ENCODE data around the gene UST. TPM values are rescaled to one million over a fixed set of nuclear protein-coding genes. Genes with fewer than 3 reads are reported as not detected.

UST gene
- total RNA-seq, 2 experiments from 2014 or later = 1.9 to 3.7 TPM

- TF ChIP-seq CTCF (IDR thresholded peaks at IDR 0.05) = no peak
- DNase-seq (no peak), ATAC-seq (ENCODE audit: poor library complexity) (no peak)
- POLR2A ChIA-PET = no interaction called here
- H3K9me3 Mint-ChIP-seq = no peaks in the 10 kb centered on the region
- intact Hi-C loops (cut with DNase I, micrococcal nuclease) = no loop called here
- no peaks in the 10 kb centered on the region for H3K9me3 ChIP-seq (ENCODE audit: control insufficient read depth in 1 of 2, insufficient read depth in 1 of 2, low read length in 2 of 2)
- no peaks in the 10 kb centered on the region for H3K36me3 ChIP-seq (ENCODE audit: insufficient read depth, low read length)
- H3K4me1 Mint-ChIP-seq (ENCODE audit: low read depth) = no peaks in the 10 kb centered on the region
- no peak overlapping the region for H3K27ac ChIP-seq (ENCODE audit: low read depth in 1 of 2, low read length in 2 of 2)
- peaks cover 5% of the 10 kb centered on the region for H3K27me3 Mint-ChIP-seq
- H3K4me1 ChIP-seq (ENCODE audit: insufficient read depth, low read length) = peaks cover 7% of the 10 kb centered on the region
- no peaks in the 10 kb centered on the region for H3K36me3 Mint-ChIP-seq (ENCODE audit: low read depth)
- H3K27me3 ChIP-seq (ENCODE audit: control insufficient read depth in 1 of 2, insufficient read depth in 2 of 2, low read length in 2 of 2) = no peaks in the 10 kb centered on the region
- H3K27ac Mint-ChIP-seq = no peak overlapping the region
- no peak overlapping the region for H3K4me3 Mint-ChIP-seq
- CTCF ChIA-PET = interaction anchor here (0.6 kb wide), 1 partner anchor 35 kb away, joined by 3 read pairs; no protein-coding TSS in a partner anchor
- H3K4me3 ChIP-seq (ENCODE audit: low read length) = no peak overlapping the region
Observed at GRCh38 chr6:148971031-148971927, 224.4 kb downstream of the UST start.

- H3K27ac Mint-ChIP-seq = no peak overlapping the region
- H3K27me3 Mint-ChIP-seq = peaks cover 5% of the 10 kb centered on the region
- Histone ChIP-seq H3K4me3 (ENCODE audit: low read length) (no peak overlapping the region), H3K9me3 (ENCODE audit: control insufficient read depth in 1 of 2, insufficient read depth in 1 of 2, low read length in 2 of 2) (no peaks in the 10 kb centered on the region), H3K36me3 (ENCODE audit: insufficient read depth, low read length) (no peaks in the 10 kb centered on the region), H3K27ac (ENCODE audit: low read depth in 1 of 2, low read length in 2 of 2) (no peak overlapping the region), H3K4me1 (ENCODE audit: insufficient read depth, low read length) (peaks cover 7% of the 10 kb centered on the region), H3K27me3 (ENCODE audit: control insufficient read depth in 1 of 2, insufficient read depth in 2 of 2, low read length in 2 of 2) (no peaks in the 10 kb centered on the region)
- ChIA-PET POLR2A (interaction anchor here (0.6 kb wide), 1 partner anchor 264 kb away, joined by 3 read pairs; no protein-coding TSS in a partner anchor), CTCF (no interaction called here)
- H3K9me3 Mint-ChIP-seq = no peaks in the 10 kb centered on the region
- DNase-seq (peak in 13 of 14 experiments; percentile 7 to 62 (median 36)), ATAC-seq (ENCODE audit: poor library complexity) (peak; percentile 80)
- no peak for TF ChIP-seq CTCF (IDR thresholded peaks at IDR 0.05)
- no peaks in the 10 kb centered on the region for H3K36me3 Mint-ChIP-seq (ENCODE audit: low read depth)
- intact Hi-C loops (cut with DNase I, micrococcal nuclease) = no loop called here
- H3K4me3 Mint-ChIP-seq = no peak overlapping the region
- no peaks in the 10 kb centered on the region for H3K4me1 Mint-ChIP-seq (ENCODE audit: low read depth)
Observed at GRCh38 chr6:148972481-148972880, 225.7 kb downstream of the UST start.

- no peak overlapping the region for H3K4me3 ChIP-seq (ENCODE audit: low read length)
- H3K4me1 Mint-ChIP-seq (ENCODE audit: low read depth) = no peaks in the 10 kb centered on the region
- POLR2A ChIA-PET = no interaction called here
- H3K4me1 ChIP-seq (ENCODE audit: insufficient read depth, low read length) = peaks cover 7% of the 10 kb centered on the region
- ATAC-seq (ENCODE audit: poor library complexity) = no peak
- no peaks in the 10 kb centered on the region for H3K36me3 ChIP-seq (ENCODE audit: insufficient read depth, low read length)
- no peaks in the 10 kb centered on the region for H3K9me3 ChIP-seq (ENCODE audit: control insufficient read depth in 1 of 2, insufficient read depth in 1 of 2, low read length in 2 of 2)
- CTCF ChIA-PET = no interaction called here
- H3K27me3 ChIP-seq (ENCODE audit: control insufficient read depth in 1 of 2, insufficient read depth in 2 of 2, low read length in 2 of 2) = no peaks in the 10 kb centered on the region
- no peaks in the 10 kb centered on the region for H3K9me3 Mint-ChIP-seq
- peaks cover 5% of the 10 kb centered on the region for H3K27me3 Mint-ChIP-seq
- no peaks in the 10 kb centered on the region for H3K36me3 Mint-ChIP-seq (ENCODE audit: low read depth)
- intact Hi-C loops (cut with DNase I, micrococcal nuclease) = no loop called here
- no peak for TF ChIP-seq CTCF (IDR thresholded peaks at IDR 0.05)
- H3K27ac Mint-ChIP-seq = no peak overlapping the region
- H3K4me3 Mint-ChIP-seq = no peak overlapping the region
- no peak for DNase-seq
- H3K27ac ChIP-seq (ENCODE audit: low read depth in 1 of 2, low read length in 2 of 2) = no peak overlapping the region
Observed at GRCh38 chr6:148973538-148974208, 226.8 kb downstream of the UST start.

Data from CD4-positive, alpha-beta T cell (primary cell).